B cell (primary cell): Measurements from ENCODE around the gene CHKB. TPM values are rescaled to one million over a fixed set of nuclear protein-coding genes. Genes with fewer than 3 reads are reported as not detected.

Experiments
- ATAC-seq: fragments of 200-7000 bp; cut with Tn5 transposase; one replicate; pipeline ENCODE4 v1.10.0; 2021; ENCODE audit warnings: low read depth, mild to moderate bottlenecking, moderate number of reproducible peaks, moderate library complexity
- CTCF ChIA-PET: fragments of 350-600 bp; sonication (Branson Sonifier 250); formaldehyde crosslinking; loops from one replicate; lab custom pipeline; 2021; ENCODE audit warnings: antibody characterized with exemption, inconsistent platforms; lab: Charles Lee
- POLR2A ChIA-PET: fragments of 350-600 bp; sonication (Branson Sonifier 250); formaldehyde crosslinking; loops from one replicate; lab custom pipeline; 2021; ENCODE audit warnings: antibody characterized with exemption; lab: Charles Lee
- DNase-seq: peaks from one replicate; pipeline ENCODE4 v3.0.0; 2013
- H2AFZ ChIP-seq: 2 replicates; pipeline ENCODE4 v1.6.1; 2012; ENCODE audit warnings: mild to moderate bottlenecking, low read depth, low read length; ENCODE audit not compliant: insufficient read depth, poor library complexity, severe bottlenecking
- H3K27ac ChIP-seq, 2 donors: 1 replicate in 1 of 2; 2 replicates in 1 of 2; pipeline ENCODE4 v1.5.1; 2012 to 2013; ENCODE audit warnings: low read length in 2 of 2, mild to moderate bottlenecking in 2 of 2, moderate library complexity in 1 of 2
- H3K27me3 ChIP-seq, 4 experiments: fragments of 200-600 bp in 1 of 4; sonication (generic) in 1 of 4; replicated peaks in 1 of 4; 1 replicate in 2 of 4; 2 replicates in 2 of 4; pipeline versions ENCODE4 v1.6.1 to v1.7.0; 2013 to 2016; ENCODE audit warnings: low read length in 3 of 4, mild to moderate bottlenecking in 2 of 4, mixed read lengths in 1 of 4, moderate library complexity in 1 of 4; ENCODE audit not compliant: insufficient read depth in 4 of 4, control insufficient read depth in 3 of 4; ENCODE audit errors: control extremely low read depth in 1 of 4
- H3K36me3 ChIP-seq, 2 experiments: replicated peaks in 1 of 2; 1 replicate in 1 of 2; 2 replicates in 1 of 2; pipeline versions ENCODE4 v1.6.1 to v1.7.1; 2013; ENCODE audit warnings: low read length in 1 of 2; ENCODE audit not compliant: insufficient read depth in 2 of 2, control insufficient read depth in 1 of 2; ENCODE audit errors: control extremely low read depth in 1 of 2, extremely low read depth in 1 of 2
- H3K4me1 ChIP-seq, 2 donors: fragments of 200-600 bp in 1 of 2; sonication (generic) in 1 of 2; 1 replicate in 1 of 2; 2 replicates in 1 of 2; pipeline versions ENCODE4 v1.5.1 to v1.6.1; 2013 to 2017; ENCODE audit warnings: low read length in 2 of 2; ENCODE audit not compliant: control insufficient read depth in 2 of 2, insufficient read depth in 2 of 2
- H3K4me2 ChIP-seq: replicated peaks from 2 replicates; pipeline ENCODE3; 2012; ENCODE audit warnings: mild to moderate bottlenecking, low read depth, low read length; ENCODE audit not compliant: poor library complexity, severe bottlenecking
- H3K4me3 ChIP-seq, 5 experiments: fragments of 200-600 bp in 1 of 5; sonication (generic) in 1 of 5; 1 replicate in 3 of 5; 2 replicates in 2 of 5; pipeline versions ENCODE4 v1.5.1 to v1.7.0; 2011 to 2016; ENCODE audit warnings: low read length in 4 of 5, mild to moderate bottlenecking in 4 of 5, low read depth in 2 of 5, control low read depth in 1 of 5, moderate library complexity in 1 of 5; ENCODE audit not compliant: insufficient read depth in 1 of 5; ENCODE audit errors: control extremely low read depth in 1 of 5, extremely low read depth in 1 of 5
- H3K79me2 ChIP-seq: fragments of 200-600 bp; sonication (generic); one replicate; pipeline ENCODE4 v1.6.0; 2016; ENCODE audit warnings: low read length; ENCODE audit not compliant: control insufficient read depth, insufficient read depth
- H3K9ac ChIP-seq: fragments of 200-600 bp; sonication (generic); 2 replicates; pipeline ENCODE4 v1.6.1; 2017; ENCODE audit warnings: mild to moderate bottlenecking, low read length, moderate library complexity
- H3K9me3 ChIP-seq, 3 donors: one replicate each; pipeline versions ENCODE4 v1.6.1 to v1.7.1; 2013; ENCODE audit warnings: low read length in 2 of 3; ENCODE audit not compliant: control insufficient read depth in 2 of 3, insufficient read depth in 1 of 3; ENCODE audit errors: control extremely low read depth in 1 of 3
- H4K20me1 ChIP-seq: 2 replicates; pipeline ENCODE4 v1.6.0; 2012; ENCODE audit warnings: mild to moderate bottlenecking, low read length; ENCODE audit not compliant: insufficient read depth, control insufficient read depth, poor library complexity, severe bottlenecking
- H3K27ac Mint-ChIP-seq: one replicate; pipeline ENCODE4 v1.8.0; 2021; ENCODE audit warnings: mixed read lengths
- H3K27me3 Mint-ChIP-seq: one replicate; pipeline ENCODE4 v1.8.0; 2021; ENCODE audit warnings: mixed read lengths
- H3K4me1 Mint-ChIP-seq: one replicate; pipeline ENCODE4 v1.8.0; 2021; ENCODE audit warnings: mixed read lengths
- H3K4me3 Mint-ChIP-seq: one replicate; pipeline ENCODE4 v1.8.0; 2021; ENCODE audit warnings: mixed read lengths
- H3K9me3 Mint-ChIP-seq: one replicate; pipeline ENCODE4 v1.8.0; 2022; ENCODE audit warnings: mixed read lengths; ENCODE audit not compliant: insufficient read depth
- EZH2 ChIP-seq: IDR thresholded peaks from 2 replicates; pipeline ENCODE4 v1.6.1; 2012; ENCODE audit warnings: borderline replicate concordance, low read depth, mild to moderate bottlenecking, moderate library complexity, low read length; ENCODE audit not compliant: insufficient read depth, poor library complexity, severe bottlenecking
- WGBS: methylation state at CpG from one replicate; pipeline ENCODE4 v1.1.5; 2013; ENCODE audit warnings: missing lambda C conversion rate; ENCODE audit not compliant: insufficient coverage; 5-methylcytosine and 5-hydroxymethylcytosine counted together
- intact Hi-C: fragments of 100-400 bp; cut with micrococcal nuclease; formaldehyde crosslinking; loops from one replicate; pipeline ENCODE4 v1.10.0; 2022
- polyA plus RNA-seq: library from polyadenylated mRNA; depleted of rRNA; stranded (reverse); fragments of >200 nt; gene quantifications from 2 replicates; pipeline ENCODE4 v1.2.3, GENCODE V29; 2012
- total RNA-seq, 2 donors: library from RNA; stranded (reverse); fragments of 120-200 nt in 1 of 2; gene quantifications; 1 replicate in 1 of 2; 2 replicates in 1 of 2; pipeline versions ENCODE4 v1.2.3 to v1.2.4, GENCODE V29; 2013 to 2022
- TF ChIP-seq, protein P1 (sequence below): fragments of 200-600 bp; IDR thresholded peaks from one replicate; pipeline ENCODE4 v1.8.0; 2022; ENCODE audit warnings: antibody characterized with exemption, mild to moderate bottlenecking

CHKB gene
- total and polyA plus RNA-seq, 2 donors (not counting 1 experiment from before 2014, with no cell fraction given): 238 to 309 TPM

- ATAC-seq (no peak), DNase-seq (no peak)
- CTCF ChIA-PET: no interaction called here
- Histone ChIP-seq H3K27ac (no peak overlapping the region), H3K79me2 (no peaks in the 10 kb centered on the region), H3K4me3 (no peak overlapping the region), H3K9me3 (peaks cover 0 to 2% (median 0%) of the 10 kb centered on the region in 3 donors), H4K20me1 (no peaks in the 10 kb centered on the region), H3K36me3 (no peaks in the 10 kb centered on the region), H3K4me2 (no peak overlapping the region), H2AFZ (no peak overlapping the region), H3K4me1 (no peaks in the 10 kb centered on the region), H3K27me3 (peaks cover 0 to 49% (median 9%) of the 10 kb centered on the region in 4 experiments), H3K9ac (no peak overlapping the region)
- Mint-ChIP-seq H3K27me3 (peaks cover 45% of the 10 kb centered on the region), H3K4me3 (no peak overlapping the region), H3K4me1 (peaks cover 1% of the 10 kb centered on the region), H3K27ac (no peak overlapping the region), H3K9me3 (no peaks in the 10 kb centered on the region)
- POLR2A ChIA-PET: no interaction called here
- TF ChIP-seq EZH2: no peak
- TF ChIP-seq, protein P1, sequence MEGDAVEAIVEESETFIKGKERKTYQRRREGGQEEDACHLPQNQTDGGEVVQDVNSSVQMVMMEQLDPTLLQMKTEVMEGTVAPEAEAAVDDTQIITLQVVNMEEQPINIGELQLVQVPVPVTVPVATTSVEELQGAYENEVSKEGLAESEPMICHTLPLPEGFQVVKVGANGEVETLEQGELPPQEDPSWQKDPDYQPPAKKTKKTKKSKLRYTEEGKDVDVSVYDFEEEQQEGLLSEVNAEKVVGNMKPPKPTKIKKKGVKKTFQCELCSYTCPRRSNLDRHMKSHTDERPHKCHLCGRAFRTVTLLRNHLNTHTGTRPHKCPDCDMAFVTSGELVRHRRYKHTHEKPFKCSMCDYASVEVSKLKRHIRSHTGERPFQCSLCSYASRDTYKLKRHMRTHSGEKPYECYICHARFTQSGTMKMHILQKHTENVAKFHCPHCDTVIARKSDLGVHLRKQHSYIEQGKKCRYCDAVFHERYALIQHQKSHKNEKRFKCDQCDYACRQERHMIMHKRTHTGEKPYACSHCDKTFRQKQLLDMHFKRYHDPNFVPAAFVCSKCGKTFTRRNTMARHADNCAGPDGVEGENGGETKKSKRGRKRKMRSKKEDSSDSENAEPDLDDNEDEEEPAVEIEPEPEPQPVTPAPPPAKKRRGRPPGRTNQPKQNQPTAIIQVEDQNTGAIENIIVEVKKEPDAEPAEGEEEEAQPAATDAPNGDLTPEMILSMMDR: no peak
- 72% methylated on average over 6 of the region's 6 CpGs for WGBS
- intact Hi-C loops: no loop called here
These were observed 25.0 kb upstream of the CHKB start for GRCh38 chr22:50607659-50608020.

- H3K36me3 ChIP-seq: no peaks in the 10 kb centered on the region
- H3K4me2 ChIP-seq: no peak overlapping the region
- H3K27ac ChIP-seq: no peak overlapping the region
- ATAC-seq: no peak
- H3K4me3 Mint-ChIP-seq: no peak overlapping the region
- ChIA-PET CTCF (no interaction called here), POLR2A (no interaction called here)
- peaks cover 47% of the 10 kb centered on the region for H3K27me3 Mint-ChIP-seq
- peaks cover 3% of the 10 kb centered on the region for H3K4me1 Mint-ChIP-seq
- H3K9me3 ChIP-seq: no peaks in the 10 kb centered on the region
- intact Hi-C loops: no loop called here
- H3K4me1 ChIP-seq: peaks cover 0 to 4% of the 10 kb centered on the region in 2 donors
- H4K20me1 ChIP-seq: no peaks in the 10 kb centered on the region
- H2AFZ ChIP-seq: no peak overlapping the region
- H3K9ac ChIP-seq: no peak overlapping the region
- no peak for DNase-seq
- TF ChIP-seq EZH2: no peak
- TF ChIP-seq, protein P1: no peak
- H3K27ac Mint-ChIP-seq: no peak overlapping the region
- H3K27me3 ChIP-seq: peaks cover 0 to 53% (median 14%) of the 10 kb centered on the region in 4 experiments
- no peaks in the 10 kb centered on the region for H3K9me3 Mint-ChIP-seq
- no peak overlapping the region for H3K4me3 ChIP-seq
- H3K79me2 ChIP-seq: no peaks in the 10 kb centered on the region
- WGBS: 83% methylated on average over 13 of the region's 18 CpGs
These were observed 24.5 kb upstream of the CHKB start for GRCh38 chr22:50606946-50607658.
